ENCODE results near the gene USP36.
"Not testable (repeated sequence)": the region's sequence is repeated elsewhere in the genome, so short reads cannot be mapped to it uniquely, and the experiment has no call there.

USP36 gene

DNA sequence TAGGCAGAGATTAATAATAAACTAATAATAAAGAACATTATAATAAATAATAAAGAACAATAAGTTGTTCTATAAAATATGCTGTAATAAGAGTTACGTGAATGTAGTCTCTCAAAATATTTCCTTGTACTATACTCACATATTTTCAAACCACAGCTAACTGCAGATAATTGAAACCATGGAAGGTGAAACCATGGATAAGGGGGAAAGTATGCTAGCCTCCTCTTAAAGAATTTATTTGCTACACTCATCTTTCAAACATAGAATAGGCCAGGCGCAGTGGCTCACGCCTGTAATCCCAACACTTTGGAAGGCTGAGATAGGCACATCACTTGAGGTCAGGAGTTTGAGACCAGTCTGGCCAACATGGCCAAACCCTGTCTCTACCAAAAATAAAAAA, 77.1 kb downstream of the USP36 start:
- DNase-seq: no peak

GRCh38 chr17:78761789-78762406, 78.7 kb downstream of the USP36 start:
- DNase-seq: no peak

DNA sequence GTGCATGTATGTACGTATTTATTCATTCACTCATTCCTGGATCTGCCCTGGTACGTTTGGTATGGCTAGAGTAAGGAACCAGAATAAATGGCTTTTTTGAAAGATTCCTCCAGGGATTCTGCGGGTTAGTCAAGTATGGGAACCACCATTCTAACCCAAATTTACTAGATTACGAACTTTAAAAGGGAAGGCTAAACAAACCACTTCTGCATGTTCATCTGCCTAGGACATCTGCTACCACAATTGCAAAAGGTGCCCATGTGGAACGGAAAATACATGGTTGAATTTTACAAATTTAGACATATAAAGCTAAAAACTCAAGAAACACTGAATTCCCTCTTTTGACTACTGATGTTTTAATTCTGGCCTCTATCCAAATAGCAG, 80.7 kb downstream of the USP36 start:
- no peak for DNase-seq

- peak; percentile 84 to 86 for DNase-seq
Observed at GRCh38 chr17:78759203-78759968, 81.2 kb downstream of the USP36 start.

- DNase-seq: peak; percentile 43 to 50
Observed at GRCh38 chr17:78753316-78754250, 87.0 kb downstream of the USP36 start.

- no peak for DNase-seq
Observed at GRCh38 chr17:78751447-78752161, 89.0 kb downstream of the USP36 start.

DNA sequence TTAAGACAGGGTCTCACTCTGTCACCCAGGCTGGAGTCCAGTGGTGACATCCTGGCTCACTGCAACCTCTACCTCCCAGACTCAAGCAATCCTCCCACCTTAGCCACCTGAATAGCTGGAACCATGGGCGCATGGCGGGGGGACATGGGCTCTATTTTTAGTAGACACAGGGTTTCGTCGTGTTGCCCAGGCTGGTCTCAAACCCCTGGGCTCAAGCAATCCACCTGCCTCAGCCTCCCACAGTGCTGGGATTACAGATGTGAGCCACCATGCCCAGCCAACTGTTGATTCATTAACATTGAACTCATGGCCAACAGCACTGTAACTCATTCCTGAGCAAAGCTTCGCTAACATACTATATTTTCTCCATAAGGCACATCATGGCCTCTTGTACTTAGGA, 89.6 kb downstream of the USP36 start:
- not testable (repeated sequence) for DNase-seq

DNA sequence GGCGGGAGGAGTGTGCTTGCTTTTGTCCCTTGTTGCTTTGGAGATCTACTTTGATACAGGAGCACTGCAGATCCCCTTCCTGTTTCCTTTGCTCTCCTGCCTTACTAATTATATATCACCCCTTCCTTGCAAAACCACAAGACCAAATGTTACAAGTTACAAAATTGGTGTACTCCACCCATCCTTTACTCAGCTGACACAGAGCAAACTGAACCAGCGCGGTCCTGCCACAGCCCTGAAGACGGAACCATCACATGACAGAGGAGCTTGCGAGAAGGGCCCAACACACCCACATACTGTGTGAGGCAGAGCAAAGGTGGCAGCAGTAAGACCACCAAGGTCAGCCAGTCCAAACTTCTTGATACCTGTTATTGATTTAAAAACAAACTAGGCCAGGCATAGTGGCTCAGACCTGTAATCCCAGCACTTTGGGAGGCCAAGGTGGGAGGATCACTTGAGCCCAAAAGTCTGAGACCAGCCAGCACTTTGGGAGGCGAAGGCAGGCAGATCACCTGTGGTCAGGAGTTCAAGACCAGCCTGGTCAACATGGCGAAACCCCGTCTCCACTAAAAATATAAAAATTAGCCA, 91.8 kb downstream of the USP36 start:
- DNase-seq: peak; percentile 83 to 88

DNA sequence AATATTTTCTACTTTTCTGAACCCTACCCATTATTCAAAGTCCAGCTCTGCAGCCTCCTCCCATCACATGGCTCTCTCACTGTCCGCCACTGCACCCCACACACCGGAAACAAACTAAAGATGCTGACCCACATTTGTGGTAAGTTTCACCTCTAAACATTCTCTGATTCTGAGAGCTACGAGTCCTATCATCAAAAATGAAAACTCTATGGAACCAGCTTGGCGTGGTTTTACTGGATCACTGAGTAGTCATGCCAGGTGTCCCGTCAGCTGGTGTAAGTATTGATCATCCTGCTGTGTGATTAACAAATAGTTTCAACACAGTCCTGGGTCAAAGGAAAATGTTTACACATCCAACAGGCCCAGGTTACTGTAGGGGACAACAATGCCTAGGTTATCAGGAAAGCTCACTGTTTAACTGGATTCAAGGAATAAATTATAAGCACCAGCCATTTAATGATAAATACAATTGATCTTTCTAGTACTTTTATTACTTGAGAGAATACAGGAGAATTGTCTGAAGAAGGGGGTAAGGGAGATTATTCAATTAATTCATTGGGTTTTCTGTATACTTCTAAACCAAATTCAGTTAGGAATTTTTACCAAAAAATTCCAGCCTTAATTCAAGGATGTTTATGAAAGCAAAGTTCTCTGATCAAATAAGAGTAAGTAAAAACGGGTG, 92.4 kb downstream of the USP36 start:
- peak; percentile 27 to 57 for DNase-seq

- no peak for DNase-seq
Observed at GRCh38 chr17:78747488-78747887, 93.1 kb downstream of the USP36 start.

DNA sequence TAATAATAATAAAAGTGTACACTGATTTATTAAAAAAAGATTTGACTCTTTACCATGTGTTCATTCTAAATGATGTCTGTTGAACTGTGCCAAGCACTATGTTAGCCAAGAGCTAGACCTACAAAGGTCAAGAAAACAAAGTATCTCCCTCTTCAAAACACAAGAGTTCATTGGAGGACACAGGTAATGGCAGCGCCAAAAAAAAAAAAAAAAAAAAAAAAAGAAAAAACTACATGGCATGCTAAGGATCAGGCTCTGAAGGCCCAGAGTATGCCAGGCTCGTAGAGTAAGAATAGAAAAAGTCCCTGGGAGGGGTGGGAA, 93.7 kb downstream of the USP36 start:
- DNase-seq: no peak

DNA sequence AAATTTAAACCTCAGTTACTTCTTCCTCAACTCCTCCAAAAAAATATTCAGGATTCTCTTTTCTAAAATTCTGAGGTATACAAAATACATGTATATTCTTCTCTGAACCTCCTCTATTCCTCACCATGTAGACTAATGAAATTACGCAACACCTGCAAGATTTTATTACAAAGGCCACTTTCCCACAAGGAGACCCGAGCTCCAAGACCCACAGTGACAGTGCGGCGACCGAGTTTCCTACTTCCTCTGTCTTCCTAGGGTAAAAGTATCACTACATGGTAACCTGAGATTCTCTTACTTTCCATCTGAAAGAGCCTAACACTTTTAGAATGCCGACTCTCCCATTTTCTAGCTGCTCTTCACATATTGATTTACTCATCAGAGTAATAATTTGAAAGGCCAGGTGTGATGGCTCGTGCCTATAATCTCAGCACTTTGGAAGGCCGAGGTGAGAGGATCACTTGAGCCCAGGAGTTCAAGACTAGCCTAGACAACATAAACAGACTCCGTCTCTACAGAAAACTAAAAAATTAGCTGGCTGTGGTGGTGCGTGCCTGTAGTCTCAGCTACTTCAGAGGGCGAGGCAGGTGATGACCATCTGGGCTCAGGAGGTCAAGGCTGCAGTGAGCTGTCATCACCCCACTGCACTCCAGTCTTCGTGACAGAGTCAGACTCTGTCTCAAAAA, 94.2 kb downstream of the USP36 start:
- no peak for DNase-seq

Measured in CD4-positive, alpha-beta T cell treated with Interferon alpha-2 for 1 hour (primary cell).